BJ (cell line): ENCODE results near the gene PLCXD1. TPM values are rescaled to one million over a fixed set of nuclear protein-coding genes. Genes with fewer than 3 reads are reported as not detected.

Experiments
- CTCF ChIA-PET: fragments of 350-600 bp; formaldehyde crosslinking; extraction: SDS; loops from one replicate; lab custom pipeline; 2021; ENCODE audit warnings: antibody characterized with exemption, inconsistent platforms; lab: Yijun Ruan, JAX
- POLR2A ChIA-PET: fragments of 300-600 bp; sonication (Branson Sonifier 250); formaldehyde crosslinking; extraction: SDS; loops from one replicate; lab custom pipeline; 2021; ENCODE audit warnings: antibody characterized with exemption; lab: Charles Lee
- DNase-seq: peaks from one replicate; pipeline ENCODE4 v3.0.0-alpha.2; 2011; ENCODE audit warnings: low read depth
- H3K27me3 ChIP-seq: 2 replicates; pipeline ENCODE4 v1.6.0; 2011; ENCODE audit warnings: low read length; ENCODE audit not compliant: control insufficient read depth, insufficient read depth
- H3K36me3 ChIP-seq: 2 replicates; pipeline ENCODE4 v1.5.1; 2011; ENCODE audit warnings: low read length; ENCODE audit not compliant: control insufficient read depth, insufficient read depth
- H3K4me3 ChIP-seq: 2 replicates; pipeline ENCODE4 v1.5.1; 2011; ENCODE audit warnings: low read depth, mild to moderate bottlenecking, control low read depth, low read length
- polyA plus RNA-seq: library from polyadenylated mRNA; depleted of rRNA; stranded (reverse); fragments of >200 nt; gene quantifications from 2 replicates; pipeline ENCODE4 v1.2.3, GENCODE V29; 2011
- TF ChIP-seq, protein P1 (sequence below): IDR thresholded peaks from 2 replicates; pipeline ENCODE4 v1.5.1; 2011; ENCODE audit warnings: low read depth, mild to moderate bottlenecking, control low read depth, inconsistent platforms, low read length, moderate library complexity; ENCODE audit not compliant: insufficient read depth

Gene PLCXD1
- polyA plus RNA-seq, 1 experiment: 6.4 TPM

DNA sequence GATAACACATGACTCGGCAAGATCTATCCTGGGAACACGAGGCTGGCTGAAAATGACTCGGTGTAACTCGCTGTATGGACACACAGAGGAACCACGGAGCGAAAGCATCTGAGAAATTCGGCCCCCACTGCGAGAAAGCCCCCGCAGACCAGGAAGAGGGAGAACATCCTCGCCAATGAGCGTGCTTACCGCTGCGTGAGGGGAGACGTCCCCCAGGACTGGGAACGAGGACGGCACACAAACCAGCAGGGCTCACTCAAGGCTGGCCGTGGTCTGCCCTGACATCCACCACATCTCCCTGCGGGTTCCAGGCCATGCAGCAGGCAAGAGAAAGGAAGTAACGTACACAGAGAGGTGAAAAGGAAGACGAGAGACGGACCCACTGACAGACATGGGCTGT lies 55.0 kb downstream of the PLCXD1 start:
- TF ChIP-seq, protein P1, sequence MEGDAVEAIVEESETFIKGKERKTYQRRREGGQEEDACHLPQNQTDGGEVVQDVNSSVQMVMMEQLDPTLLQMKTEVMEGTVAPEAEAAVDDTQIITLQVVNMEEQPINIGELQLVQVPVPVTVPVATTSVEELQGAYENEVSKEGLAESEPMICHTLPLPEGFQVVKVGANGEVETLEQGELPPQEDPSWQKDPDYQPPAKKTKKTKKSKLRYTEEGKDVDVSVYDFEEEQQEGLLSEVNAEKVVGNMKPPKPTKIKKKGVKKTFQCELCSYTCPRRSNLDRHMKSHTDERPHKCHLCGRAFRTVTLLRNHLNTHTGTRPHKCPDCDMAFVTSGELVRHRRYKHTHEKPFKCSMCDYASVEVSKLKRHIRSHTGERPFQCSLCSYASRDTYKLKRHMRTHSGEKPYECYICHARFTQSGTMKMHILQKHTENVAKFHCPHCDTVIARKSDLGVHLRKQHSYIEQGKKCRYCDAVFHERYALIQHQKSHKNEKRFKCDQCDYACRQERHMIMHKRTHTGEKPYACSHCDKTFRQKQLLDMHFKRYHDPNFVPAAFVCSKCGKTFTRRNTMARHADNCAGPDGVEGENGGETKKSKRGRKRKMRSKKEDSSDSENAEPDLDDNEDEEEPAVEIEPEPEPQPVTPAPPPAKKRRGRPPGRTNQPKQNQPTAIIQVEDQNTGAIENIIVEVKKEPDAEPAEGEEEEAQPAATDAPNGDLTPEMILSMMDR: no peak
- CTCF ChIA-PET: no interaction called here
- no peak overlapping the region for H3K4me3 ChIP-seq

DNA sequence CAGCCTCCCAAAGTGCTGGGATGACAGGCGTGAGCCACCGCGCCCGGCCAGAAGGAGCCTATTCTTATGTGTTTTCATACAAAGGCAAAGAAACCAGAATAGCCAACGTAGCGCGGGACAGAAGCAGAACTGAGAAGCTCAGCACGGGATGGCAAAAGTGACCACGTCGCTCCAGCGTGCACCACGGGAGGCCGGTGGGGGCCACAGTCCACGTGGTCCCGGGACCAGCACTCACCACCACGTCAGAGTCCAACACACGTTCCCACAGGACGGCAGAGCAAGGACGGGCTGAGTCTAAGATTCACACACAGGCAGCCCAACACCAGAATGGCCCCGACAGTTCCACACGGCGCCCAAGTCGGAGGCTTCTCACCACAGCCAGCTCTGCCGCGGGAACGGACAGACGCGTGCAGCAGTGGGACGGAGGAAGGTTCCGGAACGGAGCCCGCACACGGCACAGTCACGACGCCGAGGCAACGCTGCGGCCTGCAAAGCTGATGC lies 56.2 kb downstream of the PLCXD1 start:
- peaks cover 6% of the 10 kb centered on the region for H3K36me3 ChIP-seq
- H3K4me3 ChIP-seq: no peak overlapping the region
- ChIA-PET POLR2A (no interaction called here), CTCF (no interaction called here)
- no peaks in the 10 kb centered on the region for H3K27me3 ChIP-seq
- no peak for DNase-seq
- TF ChIP-seq, protein P1: no peak

More for the DNA sequence above, 55.0 kb downstream of the PLCXD1 start:
- POLR2A ChIA-PET: no interaction called here
- DNase-seq: no peak
- Histone ChIP-seq H3K36me3 (peaks cover 6% of the 10 kb centered on the region), H3K27me3 (no peaks in the 10 kb centered on the region)

DNA sequence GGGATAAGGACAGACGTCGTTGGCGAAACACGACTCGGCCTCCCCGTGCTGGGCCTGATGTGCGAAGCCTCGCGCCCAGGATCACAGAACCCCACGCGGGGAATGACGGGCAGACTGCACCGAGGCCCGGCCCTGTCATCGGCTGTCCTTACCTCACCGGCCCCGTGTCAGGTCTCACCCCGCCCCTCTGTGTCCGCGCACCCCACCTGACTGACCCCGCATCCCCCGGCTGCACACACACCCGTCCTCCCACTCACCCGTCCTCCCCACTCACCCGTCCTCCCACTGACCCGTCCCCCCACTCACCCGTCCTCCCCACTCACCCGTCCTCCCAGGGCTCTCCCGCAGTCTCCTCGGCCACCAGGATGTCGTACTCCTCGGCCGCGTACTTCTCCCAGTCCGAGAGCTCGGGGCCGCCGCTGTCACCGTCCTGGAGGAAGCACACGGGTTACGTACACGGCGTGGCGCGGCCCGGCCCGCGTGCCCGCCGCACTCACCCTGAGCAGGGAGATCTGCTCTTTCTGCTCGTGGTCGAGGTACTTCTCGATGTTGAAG lies 57.2 kb downstream of the PLCXD1 start:
- DNase-seq: no peak
- no peak overlapping the region for H3K4me3 ChIP-seq
- no peaks in the 10 kb centered on the region for H3K27me3 ChIP-seq
- TF ChIP-seq, protein P1: no peak
- ChIA-PET CTCF (no interaction called here), POLR2A (no interaction called here)
- H3K36me3 ChIP-seq: peaks cover 3% of the 10 kb centered on the region

DNA sequence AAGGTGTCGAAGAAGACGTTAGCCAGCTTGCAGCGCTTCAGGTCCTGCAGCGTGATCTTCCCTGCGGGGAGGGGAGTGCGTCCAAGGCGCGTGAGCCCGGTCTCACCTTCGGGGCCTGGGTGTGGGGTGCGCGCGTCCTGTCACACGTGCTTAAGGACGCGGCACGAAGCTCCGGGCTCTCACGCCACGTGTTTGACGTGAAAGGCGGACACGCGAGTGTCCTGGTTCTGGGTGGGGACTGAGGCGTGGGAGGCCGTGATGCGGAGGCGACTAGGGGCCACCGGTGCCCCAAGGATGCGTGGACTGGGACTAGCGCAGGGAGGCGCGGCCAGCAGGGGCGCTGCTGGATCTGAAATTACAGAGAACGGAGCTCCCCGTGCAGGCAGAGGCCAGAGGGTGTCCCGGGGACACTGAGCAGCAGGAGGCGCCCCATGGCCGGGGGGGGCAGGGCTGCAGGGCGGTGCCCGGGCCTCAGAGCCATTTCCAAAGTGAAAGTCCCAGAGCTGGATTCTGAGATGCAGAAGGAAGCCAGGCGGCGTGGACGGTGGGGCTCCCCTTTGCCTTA lies 57.7 kb downstream of the PLCXD1 start:
- CTCF ChIA-PET: no interaction called here
- H3K4me3 ChIP-seq: no peak overlapping the region
- peaks cover 3% of the 10 kb centered on the region for H3K36me3 ChIP-seq
- H3K27me3 ChIP-seq: no peaks in the 10 kb centered on the region
- POLR2A ChIA-PET: no interaction called here
- TF ChIP-seq, protein P1: no peak
- no peak for DNase-seq

DNA sequence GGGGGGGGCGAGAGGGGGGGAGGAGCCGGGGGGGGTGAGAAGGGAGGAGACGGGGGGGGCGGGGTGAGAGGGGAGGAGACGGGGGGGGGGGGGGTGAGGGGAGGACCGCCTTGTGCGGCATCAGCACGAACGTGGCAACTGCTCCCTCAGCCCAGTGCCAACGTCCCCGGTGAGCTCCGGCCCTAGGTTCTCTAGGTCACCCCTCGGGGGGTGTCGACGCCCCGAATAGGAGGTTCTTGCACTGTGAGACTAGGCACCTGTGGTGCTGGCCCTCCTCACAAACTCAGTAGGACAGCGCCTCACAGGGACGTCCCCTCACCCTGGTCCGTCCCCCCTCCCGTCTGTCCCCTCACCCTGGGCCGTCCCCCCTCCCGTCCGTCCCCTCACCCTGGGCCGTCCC lies 58.9 kb downstream of the PLCXD1 start:
- H3K4me3 ChIP-seq: no peak overlapping the region
- DNase-seq: no peak
- ChIA-PET POLR2A (no interaction called here), CTCF (no interaction called here)
- H3K36me3 ChIP-seq: peaks cover 3% of the 10 kb centered on the region
- TF ChIP-seq, protein P1: no peak
- H3K27me3 ChIP-seq: no peaks in the 10 kb centered on the region
